SHP77 treated with DMSO at 0.1 percent for 48 hours (cell line): ENCODE measurements around the gene FAM241B.

ENCODE experiments used
- DNase-seq: peaks from one replicate; lab custom pipeline; 2025; lab: John Stamatoyannopoulos, UW

Gene FAM241B

DNA sequence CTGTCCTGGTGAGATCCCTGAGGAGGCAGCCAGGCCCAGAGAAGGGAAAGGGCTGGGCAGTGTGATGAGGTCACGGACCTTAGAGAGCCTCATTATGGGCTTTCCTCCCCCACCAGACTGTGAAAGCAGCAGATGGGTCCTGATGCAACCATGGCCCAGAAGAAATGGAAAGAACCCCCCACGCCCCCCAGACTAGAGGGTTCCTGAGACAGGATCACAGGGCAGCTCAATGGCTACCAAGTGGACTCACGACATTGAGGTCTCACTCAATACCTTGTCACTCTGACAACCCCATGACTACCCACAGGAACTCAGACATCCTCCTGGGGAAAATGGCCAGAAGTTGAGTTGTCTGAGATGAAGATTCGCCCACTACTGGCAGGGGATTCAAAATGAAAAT is 36.7 kb downstream of the FAM241B start:
- DNase-seq = no peak

DNA sequence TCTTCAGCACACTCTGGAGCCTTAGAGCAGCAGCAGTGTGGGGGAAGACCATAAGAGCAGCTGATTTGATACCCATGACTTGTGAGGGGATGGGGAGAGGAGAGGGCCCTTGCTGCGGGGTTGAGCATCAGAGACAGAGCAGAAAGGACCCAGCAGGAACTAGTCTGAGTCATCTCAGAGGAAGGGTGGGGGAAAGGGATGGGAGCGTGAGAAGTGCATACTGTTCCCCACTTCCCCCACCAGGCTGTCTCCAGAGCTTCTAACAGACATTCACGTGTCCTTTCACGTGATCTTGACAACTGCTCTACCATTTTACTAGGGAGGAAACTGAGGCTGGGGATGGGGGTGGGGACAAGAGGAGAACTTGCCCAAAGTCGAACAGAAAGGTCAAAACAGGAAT is 38.7 kb downstream of the FAM241B start:
- DNase-seq = no peak

DNA sequence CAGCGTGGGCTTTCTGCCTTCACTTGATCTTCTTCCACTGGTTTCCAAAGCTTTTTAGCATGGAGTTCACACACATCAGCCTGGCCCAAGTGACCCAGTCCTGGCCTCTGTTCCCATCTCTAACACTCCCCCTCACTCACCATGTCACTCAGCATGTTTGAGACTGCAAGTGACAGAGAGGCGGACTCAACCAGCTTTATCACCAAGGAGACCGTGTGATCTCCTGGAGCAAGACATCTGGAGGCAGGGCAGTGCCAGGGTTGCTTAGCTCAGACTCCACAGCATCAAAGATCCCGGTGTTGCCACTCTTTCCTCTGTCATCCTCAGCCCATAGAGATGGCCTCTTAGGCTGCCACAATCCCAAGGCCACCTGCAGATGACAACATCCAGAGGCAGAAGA is 39.4 kb downstream of the FAM241B start:
- DNase-seq = no peak

DNA sequence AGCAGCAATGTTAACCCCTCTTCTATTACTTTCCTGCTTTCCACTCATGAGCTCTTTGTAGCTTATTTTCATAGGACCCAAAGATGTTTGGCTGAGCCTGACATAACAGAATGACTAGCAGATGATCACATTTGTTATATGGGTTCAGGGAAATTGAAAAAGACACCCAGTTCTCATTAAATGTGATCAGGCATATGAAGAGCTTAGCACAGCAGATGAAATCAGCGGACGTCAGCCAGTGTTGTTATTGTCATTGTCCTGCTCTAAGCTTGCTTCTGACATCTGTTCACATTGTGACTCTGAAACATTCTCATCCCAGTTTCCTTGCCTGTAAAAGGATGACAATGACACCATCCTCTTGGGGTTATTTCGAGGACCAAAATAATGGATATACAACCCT is 43.5 kb downstream of the FAM241B start:
- no peak for DNase-seq

DNA sequence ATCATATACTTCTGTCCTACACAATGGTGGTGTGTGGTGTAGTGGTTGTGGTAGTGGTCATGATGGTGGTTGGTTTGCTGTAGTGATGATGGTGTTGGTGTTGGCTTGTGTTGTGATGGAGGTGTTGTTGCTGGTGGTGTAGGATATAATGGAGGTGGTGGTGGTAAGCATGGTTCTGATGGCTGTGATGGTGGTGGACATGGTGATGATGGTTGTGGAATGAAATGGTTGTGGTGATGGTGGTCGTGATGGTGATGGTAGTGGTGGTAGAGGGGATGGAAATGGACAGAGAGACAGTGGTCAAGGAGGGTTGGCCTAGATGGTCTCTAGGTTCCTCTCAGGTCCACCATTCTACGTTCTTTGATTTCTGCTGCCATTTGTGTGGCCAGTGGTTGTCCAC is 44.7 kb downstream of the FAM241B start:
- DNase-seq = no peak

DNA sequence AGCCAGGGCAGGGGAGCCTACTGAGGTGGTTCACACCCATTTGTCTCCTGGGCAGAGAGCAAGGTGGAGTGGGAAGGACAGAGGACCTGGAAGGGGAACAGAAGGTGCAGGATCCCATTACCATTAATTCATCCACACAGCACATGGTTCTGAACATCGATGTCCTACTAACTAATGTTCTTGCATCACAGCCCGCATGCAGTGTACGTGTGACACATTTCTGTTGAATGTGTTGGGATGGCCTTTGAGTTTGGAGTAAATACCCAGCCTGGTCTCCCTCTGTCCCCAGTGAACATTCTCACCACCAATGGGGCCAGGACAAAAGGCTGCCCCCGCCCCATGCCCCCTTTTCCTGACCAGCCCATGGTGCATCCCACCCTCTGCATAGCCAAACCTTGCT is 46.3 kb downstream of the FAM241B start:
- no peak for DNase-seq

DNA sequence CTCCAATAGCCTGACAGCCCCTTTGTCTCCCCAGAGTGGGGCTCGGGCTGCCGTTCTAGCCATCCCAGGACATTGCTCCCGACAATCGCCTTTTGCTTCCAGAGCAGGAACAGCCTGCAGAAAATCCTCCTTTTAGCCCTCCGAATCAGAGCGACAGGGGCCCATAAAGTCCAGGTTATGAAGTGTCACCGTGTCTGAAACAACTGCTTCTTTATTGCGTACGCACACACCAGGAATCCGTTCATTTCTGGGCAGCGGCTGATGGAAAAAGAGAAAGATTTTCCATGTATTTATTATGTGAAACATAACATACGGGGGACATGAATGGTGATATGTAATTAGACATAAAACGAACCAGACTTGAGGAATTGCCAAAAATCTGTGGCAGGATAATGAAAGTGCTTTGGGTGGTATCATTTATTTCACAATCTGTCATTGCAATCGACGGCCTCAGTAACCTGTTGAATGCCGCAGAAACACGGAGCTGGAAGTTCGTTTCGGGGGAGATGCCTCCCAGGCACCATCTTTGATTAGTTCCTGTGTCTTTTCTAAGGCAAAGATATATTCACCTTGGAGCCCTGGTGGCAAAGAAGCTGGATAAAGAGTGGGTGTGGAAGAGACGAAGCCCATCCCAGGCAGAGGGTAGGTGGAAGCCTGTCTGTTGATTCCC is 48.1 kb downstream of the FAM241B start:
- no peak for DNase-seq

DNA sequence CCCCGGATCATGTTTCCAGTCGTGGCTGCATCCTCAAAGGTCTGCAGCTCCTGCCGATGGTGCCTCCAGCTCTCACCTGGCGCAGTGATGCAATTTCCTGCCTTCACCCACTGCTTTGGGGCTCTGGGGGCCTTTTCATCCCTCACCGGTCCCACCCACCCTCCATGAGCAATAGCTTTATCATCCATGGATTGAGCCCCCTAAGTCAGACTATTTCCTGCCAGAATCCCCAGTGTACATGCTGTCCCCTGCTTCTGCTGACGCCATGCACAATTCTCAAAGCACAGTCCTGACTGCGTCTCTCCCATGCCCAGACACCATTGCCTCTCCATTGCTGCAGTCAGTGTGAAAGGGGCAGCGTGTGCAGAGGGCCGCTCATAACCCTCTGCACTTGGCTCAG is 49.7 kb downstream of the FAM241B start:
- DNase-seq = no peak

DNA sequence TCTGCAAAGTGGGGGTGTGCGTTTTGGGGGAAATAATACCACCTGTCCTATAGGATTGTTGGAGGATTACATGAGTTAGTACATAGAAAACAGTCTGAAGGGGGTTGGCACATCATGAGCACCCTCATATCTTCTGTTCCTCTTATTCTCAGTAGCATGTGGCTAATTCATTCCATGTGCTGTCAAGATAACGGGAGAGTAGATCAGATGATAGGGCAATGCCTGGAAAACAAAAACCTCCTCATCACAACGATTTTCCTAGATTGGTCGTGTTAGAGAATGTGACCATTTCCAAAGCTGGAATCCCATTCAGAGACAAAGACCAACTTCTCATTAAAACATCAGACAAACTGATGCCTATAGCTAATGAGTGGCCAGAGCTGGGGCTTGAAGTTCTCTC is 50.6 kb downstream of the FAM241B start:
- DNase-seq = no peak

DNA sequence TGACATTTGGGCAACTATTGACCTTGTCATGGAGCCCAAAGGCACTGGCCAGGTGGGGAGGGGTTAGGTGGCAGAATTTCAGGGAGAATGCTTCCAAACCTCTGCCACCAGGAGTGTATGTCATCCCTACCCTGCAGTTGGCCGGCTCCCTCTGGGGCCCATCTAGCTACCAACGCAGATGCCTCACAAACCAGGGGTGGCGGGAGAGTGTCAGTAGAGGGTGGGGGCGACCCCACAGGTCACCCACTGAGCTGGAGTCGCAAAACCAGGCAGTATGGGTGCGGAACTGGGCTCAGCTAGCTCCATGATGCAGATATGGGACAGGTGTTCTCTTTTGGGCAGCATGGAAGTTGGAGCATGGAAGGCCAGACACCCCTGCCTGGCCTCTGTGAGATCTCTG is 51.4 kb downstream of the FAM241B start:
- no peak for DNase-seq

DNA sequence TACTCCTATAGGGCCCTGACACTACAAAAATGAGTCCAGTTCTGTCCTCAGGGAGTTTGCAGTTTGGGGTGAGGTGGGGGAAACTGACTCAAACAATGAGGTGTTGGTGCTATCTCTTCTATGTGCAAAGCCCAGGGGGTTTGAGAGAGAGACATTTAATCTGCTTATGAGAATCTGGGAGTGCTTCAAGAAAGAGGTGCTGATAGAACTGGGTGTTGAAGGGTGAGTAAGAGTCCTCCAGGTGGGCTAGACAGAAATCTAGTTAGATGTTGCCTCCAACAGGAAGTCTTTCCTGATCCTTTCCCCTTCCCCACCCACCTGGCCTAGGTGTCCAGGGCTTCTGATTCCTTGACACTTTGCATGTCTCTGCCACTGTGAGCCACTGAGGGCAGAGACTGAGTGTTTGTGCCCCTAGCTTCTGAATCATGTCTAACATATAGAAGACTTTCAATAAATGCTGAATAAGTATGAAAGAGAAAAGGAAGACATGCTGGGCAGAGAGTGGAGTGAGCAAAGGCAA is 53.0 kb downstream of the FAM241B start:
- DNase-seq = no peak
